Activated naive CD8-positive, alpha-beta T cell treated with anti-CD3 and anti-CD28 coated beads for 36 hours (primary cell): ENCODE measurements around the gene BARX1. TPM values are rescaled to one million over a fixed set of nuclear protein-coding genes. Genes with fewer than 3 reads are reported as not detected.

Source experiments
- DNase-seq: peaks from one replicate; pipeline ENCODE4 v3.0.0; 2021
- H3K27ac Mint-ChIP-seq: one replicate; pipeline ENCODE4 v1.8.0; 2022; ENCODE audit warnings: mild to moderate bottlenecking, moderate library complexity, mixed read lengths
- H3K27me3 Mint-ChIP-seq: one replicate; pipeline ENCODE4 v1.8.0; 2022; ENCODE audit warnings: mild to moderate bottlenecking, mixed read lengths
- H3K36me3 Mint-ChIP-seq: one replicate; pipeline ENCODE4 v1.8.0; 2021; ENCODE audit warnings: mild to moderate bottlenecking, mixed read lengths
- H3K4me1 Mint-ChIP-seq: one replicate; pipeline ENCODE4 v1.8.0; 2021; ENCODE audit warnings: mixed read lengths
- H3K4me3 Mint-ChIP-seq: one replicate; pipeline ENCODE4 v1.8.0; 2022; ENCODE audit warnings: mild to moderate bottlenecking, moderate library complexity, mixed read lengths
- H3K9me3 Mint-ChIP-seq: one replicate; pipeline ENCODE4 v1.8.0; 2022; ENCODE audit warnings: mixed read lengths
- total RNA-seq, 2 experiments: library from RNA; stranded (reverse); gene quantifications; one replicate each; pipeline ENCODE4 v1.2.3, GENCODE V29; 2021

BARX1 gene
- total RNA-seq, 2 experiments from 2014 or later = 2.9 to 3.8 TPM

GRCh38 chr9:93960221-93960970, 5.2 kb upstream of the BARX1 start:
- no peak for DNase-seq
- Mint-ChIP-seq H3K9me3 (no peaks in the 10 kb centered on the region), H3K36me3 (no peaks in the 10 kb centered on the region), H3K27me3 (peaks cover 74% of the 10 kb centered on the region), H3K4me3 (peak overlapping the region; percentile 18), H3K4me1 (peaks cover 26% of the 10 kb centered on the region), H3K27ac (no peak overlapping the region)

GRCh38 chr9:93959739-93960154, 4.6 kb upstream of the BARX1 start:
- no peaks in the 10 kb centered on the region for H3K36me3 Mint-ChIP-seq
- peaks cover 76% of the 10 kb centered on the region for H3K27me3 Mint-ChIP-seq
- no peaks in the 10 kb centered on the region for H3K9me3 Mint-ChIP-seq
- peak overlapping the region; percentile 61 for H3K4me3 Mint-ChIP-seq
- no peak overlapping the region for H3K27ac Mint-ChIP-seq
- peaks cover 26% of the 10 kb centered on the region for H3K4me1 Mint-ChIP-seq
- no peak for DNase-seq

- H3K4me3 Mint-ChIP-seq = peak overlapping the region; percentile 61
- H3K27ac Mint-ChIP-seq = no peak overlapping the region
- H3K9me3 Mint-ChIP-seq = no peaks in the 10 kb centered on the region
- H3K27me3 Mint-ChIP-seq = peaks cover 77% of the 10 kb centered on the region
- H3K36me3 Mint-ChIP-seq = peaks cover under 1% of the 10 kb centered on the region
- H3K4me1 Mint-ChIP-seq = peaks cover 26% of the 10 kb centered on the region
- no peak for DNase-seq
Measured at GRCh38 chr9:93958819-93959682, 3.9 kb upstream of the BARX1 start.

- H3K27ac Mint-ChIP-seq = no peak overlapping the region
- DNase-seq = peak; percentile 58
- H3K27me3 Mint-ChIP-seq = peaks cover 85% of the 10 kb centered on the region
- H3K36me3 Mint-ChIP-seq = peaks cover 8% of the 10 kb centered on the region
- H3K9me3 Mint-ChIP-seq = no peaks in the 10 kb centered on the region
- H3K4me3 Mint-ChIP-seq = peak overlapping the region; percentile 51
- H3K4me1 Mint-ChIP-seq = peaks cover 33% of the 10 kb centered on the region
Measured at GRCh38 chr9:93958121-93958818, 3.1 kb upstream of the BARX1 start.

- H3K9me3 Mint-ChIP-seq = no peaks in the 10 kb centered on the region
- H3K4me3 Mint-ChIP-seq = peak overlapping the region; percentile 81
- peaks cover 85% of the 10 kb centered on the region for H3K27me3 Mint-ChIP-seq
- H3K27ac Mint-ChIP-seq = no peak overlapping the region
- no peak for DNase-seq
- peaks cover 28% of the 10 kb centered on the region for H3K4me1 Mint-ChIP-seq
- peaks cover 9% of the 10 kb centered on the region for H3K36me3 Mint-ChIP-seq
Measured at GRCh38 chr9:93955981-93956784, 1.0 kb upstream of the BARX1 start.

- H3K4me1 Mint-ChIP-seq = peaks cover 36% of the 10 kb centered on the region
- H3K27ac Mint-ChIP-seq = no peak overlapping the region
- DNase-seq = peak; percentile 24
- peaks cover 3% of the 10 kb centered on the region for H3K9me3 Mint-ChIP-seq
- H3K36me3 Mint-ChIP-seq = peaks cover 11% of the 10 kb centered on the region
- no peak overlapping the region for H3K4me3 Mint-ChIP-seq
- H3K27me3 Mint-ChIP-seq = peaks cover 85% of the 10 kb centered on the region
Measured at GRCh38 chr9:93954434-93955061, 607 bp downstream of the BARX1 start.

- H3K27ac Mint-ChIP-seq = no peak overlapping the region
- H3K9me3 Mint-ChIP-seq = peaks cover 3% of the 10 kb centered on the region
- peaks cover 34% of the 10 kb centered on the region for H3K4me1 Mint-ChIP-seq
- H3K27me3 Mint-ChIP-seq = peaks cover 85% of the 10 kb centered on the region
- no peak for DNase-seq
- peaks cover 11% of the 10 kb centered on the region for H3K36me3 Mint-ChIP-seq
- peak overlapping the region; percentile 72 for H3K4me3 Mint-ChIP-seq
Measured at GRCh38 chr9:93953496-93954433, 1.4 kb downstream of the BARX1 start.

GRCh38 chr9:93952784-93953495, 2.2 kb downstream of the BARX1 start:
- H3K9me3 Mint-ChIP-seq = peaks cover 3% of the 10 kb centered on the region
- peaks cover 30% of the 10 kb centered on the region for H3K4me1 Mint-ChIP-seq

GRCh38 chr9:93952119-93952783, 2.9 kb downstream of the BARX1 start:
- H3K27ac Mint-ChIP-seq = no peak overlapping the region
- DNase-seq = no peak
- H3K4me3 Mint-ChIP-seq = peak overlapping the region; percentile 12
- peaks cover 3% of the 10 kb centered on the region for H3K9me3 Mint-ChIP-seq
- H3K27me3 Mint-ChIP-seq = peaks cover 86% of the 10 kb centered on the region
- peaks cover 11% of the 10 kb centered on the region for H3K36me3 Mint-ChIP-seq
- peaks cover 32% of the 10 kb centered on the region for H3K4me1 Mint-ChIP-seq

More at GRCh38 chr9:93952784-93953495, 2.2 kb downstream of the BARX1 start:
- peak; percentile 37 for DNase-seq
- peaks cover 11% of the 10 kb centered on the region for H3K36me3 Mint-ChIP-seq
- H3K27me3 Mint-ChIP-seq = peaks cover 86% of the 10 kb centered on the region
- H3K27ac Mint-ChIP-seq = no peak overlapping the region
- H3K4me3 Mint-ChIP-seq = peak overlapping the region; percentile 72

GRCh38 chr9:93951655-93952118, 3.5 kb downstream of the BARX1 start:
- Mint-ChIP-seq H3K4me1 (peaks cover 33% of the 10 kb centered on the region), H3K4me3 (peak overlapping the region; percentile 8), H3K27me3 (peaks cover 87% of the 10 kb centered on the region), H3K9me3 (peaks cover 3% of the 10 kb centered on the region), H3K27ac (no peak overlapping the region), H3K36me3 (peaks cover 11% of the 10 kb centered on the region)
- DNase-seq = no peak

- no peak for DNase-seq
- H3K4me1 Mint-ChIP-seq = peaks cover 39% of the 10 kb centered on the region
Measured at GRCh38 chr9:93950619-93951601, 4.2 kb downstream of the BARX1 start.

More at GRCh38 chr9:93950619-93951601, 4.2 kb downstream of the BARX1 start:
- Mint-ChIP-seq H3K9me3 (peaks cover 3% of the 10 kb centered on the region), H3K36me3 (peaks cover 11% of the 10 kb centered on the region), H3K27me3 (peaks cover 88% of the 10 kb centered on the region), H3K27ac (no peak overlapping the region), H3K4me3 (peak overlapping the region; percentile 57)
